8988T (cell line): ENCODE data around the gene MZT1.

ENCODE experiments used
- DNase-seq: peaks from one replicate; pipeline ENCODE4 v3.0.0; 2011

MZT1 gene

DNA sequence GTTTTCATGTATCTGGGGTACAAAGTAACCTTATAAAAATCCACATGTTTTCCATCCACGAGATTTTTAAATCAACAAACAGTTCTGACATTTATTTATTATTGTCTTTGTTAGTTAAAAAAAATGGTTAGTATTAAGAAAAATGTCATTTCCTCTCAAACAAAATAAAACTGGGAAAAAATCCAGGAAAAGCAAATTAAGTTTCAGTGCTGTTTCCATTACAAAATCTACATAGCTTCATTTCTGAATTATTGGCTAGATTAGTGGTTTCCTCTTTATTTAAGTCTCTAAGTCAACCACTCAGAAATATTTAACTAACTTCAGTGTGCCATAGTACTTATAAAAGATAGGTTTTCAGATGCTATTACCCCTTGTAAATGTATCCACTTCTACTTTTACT is 49.1 kb downstream of the MZT1 start:
- no peak for DNase-seq

DNA sequence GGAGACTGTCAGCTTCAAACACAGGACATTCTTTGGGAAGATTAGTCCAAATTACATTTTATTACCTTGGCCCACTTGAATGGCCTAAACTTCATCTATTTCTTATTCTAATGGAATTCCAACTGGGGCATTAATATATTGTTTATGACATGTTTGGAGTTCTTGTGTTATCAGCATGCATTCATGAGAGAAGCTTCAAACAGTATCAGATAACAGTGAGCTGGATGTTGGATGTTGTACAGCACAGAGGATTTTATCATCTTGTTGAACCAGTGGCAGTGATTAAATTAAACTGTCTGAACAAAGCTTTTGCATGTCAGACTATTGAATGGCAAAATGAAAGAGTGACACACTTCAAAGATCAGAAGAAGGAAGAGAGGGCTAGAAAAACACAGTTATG is 50.0 kb downstream of the MZT1 start:
- DNase-seq, result no peak

GRCh38 chr13:72666391-72666790 is 61.0 kb downstream of the MZT1 start:
- no peak for DNase-seq

DNA sequence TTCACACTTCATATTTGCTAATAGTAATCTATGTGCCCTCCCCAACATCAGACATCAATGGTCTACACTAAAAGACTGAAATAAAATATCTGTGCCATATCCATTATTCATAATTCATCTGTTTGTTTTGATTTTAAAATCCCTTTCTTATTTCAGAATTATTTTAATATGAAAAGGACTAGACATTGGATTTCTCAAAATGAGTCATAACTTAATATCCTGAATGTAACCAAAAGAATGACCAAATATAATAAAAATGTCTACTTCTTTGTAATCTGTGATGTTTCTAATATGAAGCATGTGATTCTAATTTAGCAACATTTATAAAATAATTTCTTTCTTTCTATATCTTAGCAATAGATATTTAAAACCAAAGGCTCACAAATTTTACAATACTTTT is 64.9 kb downstream of the MZT1 start:
- DNase-seq, result no peak
